GM21526 (cell line): ENCODE results near the gene EFCAB13.
"Not testable (repeated sequence)": the region's sequence is repeated elsewhere in the genome, so short reads cannot be mapped to it uniquely, and the experiment has no call there.

Experiments
- ATAC-seq: cut with Tn5 transposase; IDR thresholded peaks from one replicate; pipeline ENCODE4 v1.9.1; 2021; ENCODE audit warnings: moderate library complexity; ENCODE audit not compliant: unreplicated experiment, low FRiP score

Gene EFCAB13

GRCh38 chr17:47320879-47321502, 2.8 kb upstream of the EFCAB13 start:
- ATAC-seq, result no peak

- ATAC-seq, result peak; percentile 28
Measured at GRCh38 chr17:47324224-47325020, 667 bp downstream of the EFCAB13 start.

GRCh38 chr17:47325176-47325575, 1.4 kb downstream of the EFCAB13 start:
- ATAC-seq, result no peak

- no peak for ATAC-seq
Measured at GRCh38 chr17:47330548-47330947, 6.8 kb downstream of the EFCAB13 start.

- ATAC-seq, result no peak
Measured at GRCh38 chr17:47332287-47332686, 8.5 kb downstream of the EFCAB13 start.

GRCh38 chr17:47335101-47335936, 11.6 kb downstream of the EFCAB13 start:
- ATAC-seq, result no peak

GRCh38 chr17:47338026-47338425, 14.3 kb downstream of the EFCAB13 start:
- no peak for ATAC-seq

- ATAC-seq, result no peak
Measured at GRCh38 chr17:47352848-47353247, 29.1 kb downstream of the EFCAB13 start.

GRCh38 chr17:47358652-47359051, 34.9 kb downstream of the EFCAB13 start:
- no peak for ATAC-seq

- ATAC-seq, result no peak
Measured at GRCh38 chr17:47363171-47363570, 39.4 kb downstream of the EFCAB13 start.

GRCh38 chr17:47367257-47367656, 43.5 kb downstream of the EFCAB13 start:
- ATAC-seq, result no peak

- ATAC-seq, result no peak
Measured at GRCh38 chr17:47368262-47368661, 44.5 kb downstream of the EFCAB13 start.

- not testable (repeated sequence) for ATAC-seq
Measured at GRCh38 chr17:47370899-47371298, 47.1 kb downstream of the EFCAB13 start.

- no peak for ATAC-seq
Measured at GRCh38 chr17:47373002-47373401, 49.2 kb downstream of the EFCAB13 start.

GRCh38 chr17:47376247-47376646, 52.5 kb downstream of the EFCAB13 start:
- no peak for ATAC-seq

GRCh38 chr17:47388825-47389224, 65.1 kb downstream of the EFCAB13 start:
- ATAC-seq, result no peak

- not testable (repeated sequence) for ATAC-seq
Measured at GRCh38 chr17:47397532-47398128, 73.9 kb downstream of the EFCAB13 start.

- ATAC-seq, result no peak
Measured at GRCh38 chr17:47400333-47400732, 76.6 kb downstream of the EFCAB13 start.

GRCh38 chr17:47401100-47401499, 77.3 kb downstream of the EFCAB13 start:
- ATAC-seq, result no peak

- no peak for ATAC-seq
Measured at GRCh38 chr17:47404006-47404405, 80.3 kb downstream of the EFCAB13 start.

- ATAC-seq, result no peak
Measured at GRCh38 chr17:47404875-47405274, 81.1 kb downstream of the EFCAB13 start.
